Stimulated activated CD4-positive, alpha-beta T cell treated with anti-CD3 and anti-CD28 coated beads, TNF-alpha, amount 100 ng/mL, for 48 hours (primary cell): ENCODE results near the gene POGLUT2.
"Not testable (repeated sequence)": the region's sequence is repeated elsewhere in the genome, so short reads cannot be mapped to it uniquely, and the experiment has no call there.

Experiments
- DNase-seq, 3 donors: peaks; one replicate each; pipeline ENCODE4 v3.0.0-alpha.2; 2020; ENCODE audit warnings: low read depth in 3 of 3

POGLUT2 gene

DNA sequence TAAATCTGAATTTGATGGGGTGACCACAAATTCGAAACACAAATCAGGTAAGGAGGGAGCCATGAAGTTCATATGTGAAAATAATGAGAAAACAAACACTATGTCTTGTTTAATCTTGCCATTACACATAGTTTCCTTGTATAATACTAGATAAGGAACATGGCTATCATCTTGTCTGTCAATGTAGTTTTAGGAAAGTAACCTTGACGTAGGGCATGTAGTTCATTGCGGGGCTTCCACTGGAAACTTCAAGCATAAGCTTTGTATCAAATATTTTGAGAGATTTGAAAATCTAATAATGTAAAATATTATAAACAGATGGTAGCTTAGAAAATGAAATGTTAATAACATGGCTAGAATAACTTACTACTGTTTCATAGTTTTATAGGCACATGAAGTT lies 8.9 kb upstream of the POGLUT2 start:
- no peak for DNase-seq

DNA sequence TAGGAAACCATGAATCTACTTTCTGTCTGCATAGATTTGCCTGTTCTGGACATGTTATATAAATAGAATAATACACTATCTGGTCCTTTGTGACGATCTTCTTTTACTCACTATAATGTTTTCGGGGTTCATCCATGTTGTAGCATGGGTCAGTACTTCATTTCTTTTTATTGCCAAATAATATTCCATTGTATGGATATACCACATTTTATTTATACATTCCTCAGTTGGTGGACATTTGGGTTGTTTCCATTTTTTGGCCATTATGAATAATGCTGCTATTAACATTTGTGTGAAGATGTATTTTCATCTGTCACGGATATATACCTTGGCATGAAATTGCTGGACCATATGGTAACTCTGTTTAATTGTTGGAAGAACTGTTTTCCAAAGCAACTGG lies 6.9 kb upstream of the POGLUT2 start:
- DNase-seq, result no peak

DNA sequence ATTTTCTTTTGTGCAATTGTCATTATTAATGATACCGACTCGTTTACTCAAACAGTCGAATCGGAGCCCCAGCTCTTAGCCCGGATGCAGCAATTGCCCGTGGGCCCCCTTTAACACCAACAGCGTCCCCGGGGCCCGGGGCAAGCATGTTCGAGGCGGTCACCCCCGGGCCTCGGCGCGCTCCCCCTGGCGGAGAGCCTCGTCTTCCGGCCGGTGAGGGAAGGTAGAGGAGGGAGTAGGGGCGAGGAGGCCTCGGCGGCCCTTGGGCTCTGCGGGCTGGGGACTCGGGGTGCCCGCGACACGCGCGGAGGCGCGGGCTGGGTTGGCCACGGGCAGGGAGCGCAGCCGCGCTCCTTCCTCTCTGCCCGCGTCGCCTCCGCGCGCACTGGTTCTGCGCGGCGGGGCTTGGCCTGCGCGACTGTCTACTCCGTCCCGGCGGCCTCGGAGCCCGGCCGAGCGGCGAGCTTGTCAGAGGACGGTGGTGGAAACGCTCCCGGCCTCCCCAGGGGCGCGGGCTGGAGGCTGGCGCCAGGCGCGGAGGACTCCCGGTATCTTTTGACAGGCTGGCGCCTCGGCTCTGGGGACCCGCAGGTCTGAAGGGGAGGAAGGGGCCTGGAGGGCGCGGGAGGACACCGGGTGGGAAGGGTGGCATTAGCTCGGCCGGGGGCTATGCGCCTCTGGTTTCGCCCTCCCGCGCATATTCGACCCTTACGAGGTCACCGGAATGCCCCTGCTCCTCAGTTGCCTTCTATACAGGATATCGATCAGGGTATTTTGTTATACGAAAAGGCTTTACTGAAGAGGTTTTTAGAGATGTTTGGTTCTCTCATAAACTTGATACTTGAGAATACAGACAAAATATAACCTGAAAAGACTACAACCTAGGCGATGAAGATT lies 1.6 kb upstream of the POGLUT2 start:
- DNase-seq, result peak; percentile 64 to 76 (median 72)

DNA sequence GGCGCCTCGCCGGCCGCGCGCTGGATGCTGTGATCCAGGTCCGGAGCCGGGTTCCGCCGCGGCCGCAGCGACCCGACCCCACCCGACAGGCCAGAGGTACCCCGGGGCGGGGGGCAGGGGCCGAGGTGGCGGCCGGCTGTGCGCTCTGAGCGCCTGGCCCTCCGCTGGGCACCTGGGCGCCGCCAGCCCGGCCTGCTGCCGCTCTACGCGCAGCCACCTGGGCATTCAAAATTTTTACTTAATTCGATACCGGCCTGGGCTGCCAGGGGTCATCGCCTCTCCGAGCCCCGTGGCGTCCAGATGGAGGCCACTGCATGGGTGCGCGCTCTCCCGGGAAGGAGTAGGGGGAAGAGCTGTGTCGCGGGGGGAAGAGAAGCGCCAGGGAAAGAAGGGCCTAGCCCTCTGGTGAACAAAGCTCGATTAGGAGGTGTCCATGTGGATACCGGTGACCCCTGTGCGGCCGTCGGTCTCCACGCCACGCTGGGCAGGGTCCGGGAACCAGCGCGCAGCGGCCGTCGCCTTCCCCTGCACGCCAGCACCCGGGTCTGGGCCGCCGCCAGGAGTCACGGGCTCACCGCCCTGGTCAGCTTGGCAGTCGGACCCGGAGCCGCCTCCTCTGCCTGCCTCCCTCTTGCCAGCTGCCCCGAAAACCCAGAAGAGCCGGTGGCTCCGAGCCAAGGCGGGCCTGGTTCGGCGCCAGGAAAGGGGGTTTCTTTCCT lies 809 bp upstream of the POGLUT2 start:
- peak in 1 of 3 donors; percentile 11 for DNase-seq

DNA sequence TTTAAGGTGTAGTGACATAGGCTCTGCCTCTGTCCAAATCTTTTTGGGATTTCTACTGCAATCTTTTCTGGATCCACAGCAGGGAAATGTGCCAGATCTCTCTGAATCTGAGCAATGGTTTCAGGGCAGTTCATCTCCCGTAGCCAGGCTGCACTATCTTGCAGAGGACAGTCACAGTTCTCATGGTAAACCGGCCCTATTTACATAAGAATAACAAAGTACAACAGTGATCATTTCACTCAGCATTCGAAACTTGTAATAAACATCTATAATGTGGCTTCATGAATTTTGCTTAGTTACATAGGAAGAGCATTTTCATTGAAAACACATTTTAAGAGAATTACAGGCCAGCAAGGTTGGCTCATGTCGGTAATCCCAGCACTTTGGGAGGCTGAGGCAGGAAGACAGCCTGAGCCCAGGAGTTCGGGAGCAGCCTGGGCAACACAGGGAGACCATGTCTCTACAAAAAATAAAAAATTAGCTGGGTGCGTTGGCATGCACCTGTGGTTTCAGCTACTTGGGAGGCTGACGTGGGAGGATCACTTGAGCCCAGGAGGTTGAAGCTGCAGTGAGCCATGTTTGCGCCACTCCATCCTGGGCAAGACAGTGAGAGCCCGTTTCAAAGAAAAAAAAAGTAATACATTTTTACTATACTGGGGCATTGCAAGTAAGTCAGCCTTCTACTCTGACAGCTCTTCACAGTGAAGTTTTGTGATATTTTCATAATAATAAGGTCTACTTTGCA lies 5.0 kb downstream of the POGLUT2 start:
- DNase-seq, result no peak

DNA sequence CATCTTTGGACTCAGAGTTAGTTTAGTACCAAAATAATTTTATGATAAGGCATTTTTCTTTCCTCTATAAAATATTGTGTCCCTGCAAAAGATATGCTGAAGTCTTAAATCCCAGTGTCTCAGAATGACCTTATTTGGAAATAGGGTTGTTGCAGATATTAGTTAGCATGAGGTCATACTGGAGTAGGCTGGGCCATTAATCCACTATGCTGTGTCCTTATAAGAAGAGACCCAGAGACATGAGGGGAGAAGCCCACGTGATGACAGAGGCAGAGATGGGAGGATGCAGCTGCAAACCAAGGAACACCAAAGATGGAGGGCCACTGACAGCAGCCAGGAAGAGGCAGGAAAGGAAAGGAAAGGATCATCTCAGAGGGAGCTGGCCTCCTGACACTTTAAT lies 6.4 kb downstream of the POGLUT2 start:
- no peak for DNase-seq

DNA sequence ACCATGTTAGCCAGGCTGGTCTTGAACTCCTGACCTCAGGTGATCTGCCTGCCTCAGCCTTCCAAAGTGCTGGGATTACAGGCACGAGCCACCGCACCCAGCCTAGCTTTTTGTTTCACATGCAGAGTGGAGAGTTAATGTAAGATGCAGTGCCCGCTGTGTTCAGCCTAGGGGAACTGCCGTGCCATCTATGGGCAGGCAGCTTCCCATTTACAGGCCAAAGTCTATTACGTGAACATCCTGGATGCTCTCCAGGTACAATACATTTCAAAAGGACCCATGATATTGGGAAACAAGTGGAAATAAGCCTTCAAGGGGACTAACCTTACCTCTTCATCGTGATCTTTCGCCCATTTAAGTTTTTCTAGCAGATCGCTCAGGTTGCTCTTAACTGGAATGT lies 10.1 kb downstream of the POGLUT2 start:
- no peak for DNase-seq

DNA sequence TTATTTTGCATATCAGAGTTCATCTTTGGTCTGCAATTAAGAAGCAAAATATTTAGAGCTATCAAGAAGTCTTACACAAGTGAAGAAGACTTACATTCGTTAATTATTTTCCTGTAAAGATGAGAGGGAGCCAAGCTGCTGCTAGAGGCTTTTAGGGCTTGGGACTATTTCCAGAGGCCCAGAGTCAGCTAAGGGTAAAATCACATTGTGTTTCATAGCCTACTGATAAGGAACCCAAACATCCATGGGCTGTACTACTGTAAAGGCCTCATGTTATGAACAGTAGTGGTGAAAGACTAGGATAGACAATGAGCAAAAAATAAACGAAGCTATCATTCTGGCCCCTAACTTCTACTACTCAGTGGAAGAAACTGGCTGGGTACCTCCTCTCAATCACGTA lies 14.3 kb downstream of the POGLUT2 start:
- DNase-seq, result no peak

DNA sequence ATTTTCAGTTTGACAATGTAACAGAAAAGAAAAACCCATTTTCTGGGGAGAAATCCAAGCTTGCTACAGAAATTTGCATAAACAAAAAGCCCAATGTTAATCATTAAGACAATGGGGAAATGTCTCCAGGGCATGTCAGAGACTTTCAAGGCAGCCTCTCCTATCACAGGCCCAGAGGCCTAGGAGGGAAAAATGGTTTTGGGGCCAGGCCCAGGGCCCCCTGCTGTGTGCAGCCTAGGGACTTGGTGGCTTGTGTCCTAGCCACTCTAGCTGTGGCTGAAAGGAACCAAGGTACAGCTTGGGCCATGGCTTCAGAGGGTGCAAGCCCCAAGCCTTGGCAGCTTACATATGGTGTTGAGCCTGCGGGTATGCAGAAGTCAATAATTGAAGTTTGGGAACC lies 17.2 kb downstream of the POGLUT2 start:
- DNase-seq, result no peak

DNA sequence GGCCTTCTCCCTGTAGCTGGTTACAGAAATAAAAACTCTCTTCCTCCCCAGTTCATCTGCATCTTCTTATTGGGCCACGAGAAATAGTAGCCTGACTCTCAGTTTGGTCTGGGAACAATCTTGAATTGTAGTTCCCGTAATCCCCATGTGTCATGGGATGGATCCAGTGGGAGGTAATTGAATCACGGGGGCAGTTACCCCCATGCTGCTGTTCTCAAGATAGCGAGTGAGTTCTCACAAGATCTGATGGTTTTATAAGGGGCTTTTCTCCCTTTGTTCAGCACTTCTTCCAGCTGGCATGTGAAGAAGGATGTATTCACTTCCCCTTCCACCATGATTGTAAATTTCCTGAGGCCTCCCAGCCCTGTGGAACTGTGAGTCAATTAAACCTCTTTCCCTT lies 18.1 kb downstream of the POGLUT2 start:
- DNase-seq, result not testable (repeated sequence)

DNA sequence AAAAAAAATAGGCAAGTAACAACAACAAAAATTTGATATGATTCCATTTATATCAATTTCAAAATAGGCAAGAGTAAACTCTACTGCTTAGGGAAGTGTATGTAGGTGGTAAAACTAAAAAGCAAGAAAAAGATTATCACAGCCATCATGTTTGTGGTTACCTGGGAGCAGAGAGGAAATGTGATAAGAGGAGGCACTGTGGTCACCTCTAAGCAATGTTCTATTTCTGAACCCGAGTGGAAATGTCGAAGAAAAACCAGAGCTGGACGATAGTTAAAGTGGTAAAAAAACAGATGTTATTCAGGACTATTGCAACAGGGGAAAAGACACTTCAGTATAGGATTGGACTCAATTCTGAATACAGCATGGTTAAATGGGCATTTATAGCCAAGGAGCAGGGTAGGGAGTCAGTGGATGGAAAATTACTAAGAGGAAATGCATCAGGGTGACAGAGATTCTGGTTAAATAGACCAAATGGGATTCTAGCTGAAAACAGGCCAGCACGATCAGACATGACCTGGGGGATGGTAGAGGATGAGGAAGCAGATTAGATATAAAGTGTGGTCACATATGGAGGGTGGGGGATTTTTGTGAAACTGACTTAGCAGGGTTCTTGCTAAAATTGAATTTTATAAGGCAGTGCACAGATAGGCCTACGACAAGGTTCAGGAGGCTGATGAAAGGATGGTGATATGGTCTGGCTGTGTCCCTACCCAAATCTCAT lies 19.2 kb downstream of the POGLUT2 start:
- DNase-seq, result no peak

DNA sequence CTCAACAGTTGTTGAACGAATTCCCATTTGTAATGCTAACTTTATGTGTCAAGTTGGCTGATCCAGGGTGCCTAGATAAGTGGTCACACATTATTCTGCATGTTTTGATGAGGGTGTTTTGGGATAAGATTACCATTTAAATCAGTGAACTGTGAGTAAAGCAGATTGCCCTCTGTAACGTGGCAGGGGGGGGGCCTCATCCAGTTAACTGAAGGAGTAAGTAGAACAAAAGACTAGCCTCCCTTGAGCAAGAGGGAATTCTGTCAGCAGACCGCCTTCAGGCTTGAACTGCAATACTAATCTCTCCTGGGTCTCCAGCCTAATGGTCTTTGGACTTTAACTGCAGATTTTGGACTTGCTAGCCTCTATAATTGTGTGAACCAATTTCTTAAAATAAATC lies 21.0 kb downstream of the POGLUT2 start:
- DNase-seq, result no peak

DNA sequence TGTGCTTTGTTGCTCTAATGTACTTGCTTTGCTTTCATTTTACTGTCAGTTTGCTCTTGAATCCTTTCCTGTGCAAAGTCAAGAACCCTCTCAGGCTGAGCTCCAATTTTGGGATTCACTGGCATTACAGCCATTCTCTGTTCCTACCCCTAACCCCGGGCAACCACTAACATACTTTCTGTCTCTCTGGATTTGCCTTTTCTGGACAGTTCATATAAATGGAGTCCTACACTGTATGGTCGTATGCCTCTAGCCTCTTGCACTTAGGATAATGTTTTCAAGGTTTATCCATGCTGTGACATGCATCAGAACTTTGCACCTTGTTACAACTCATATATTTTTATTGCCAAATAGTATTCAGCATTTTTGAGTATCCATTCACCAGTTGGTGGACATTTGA lies 22.5 kb downstream of the POGLUT2 start:
- DNase-seq, result no peak

DNA sequence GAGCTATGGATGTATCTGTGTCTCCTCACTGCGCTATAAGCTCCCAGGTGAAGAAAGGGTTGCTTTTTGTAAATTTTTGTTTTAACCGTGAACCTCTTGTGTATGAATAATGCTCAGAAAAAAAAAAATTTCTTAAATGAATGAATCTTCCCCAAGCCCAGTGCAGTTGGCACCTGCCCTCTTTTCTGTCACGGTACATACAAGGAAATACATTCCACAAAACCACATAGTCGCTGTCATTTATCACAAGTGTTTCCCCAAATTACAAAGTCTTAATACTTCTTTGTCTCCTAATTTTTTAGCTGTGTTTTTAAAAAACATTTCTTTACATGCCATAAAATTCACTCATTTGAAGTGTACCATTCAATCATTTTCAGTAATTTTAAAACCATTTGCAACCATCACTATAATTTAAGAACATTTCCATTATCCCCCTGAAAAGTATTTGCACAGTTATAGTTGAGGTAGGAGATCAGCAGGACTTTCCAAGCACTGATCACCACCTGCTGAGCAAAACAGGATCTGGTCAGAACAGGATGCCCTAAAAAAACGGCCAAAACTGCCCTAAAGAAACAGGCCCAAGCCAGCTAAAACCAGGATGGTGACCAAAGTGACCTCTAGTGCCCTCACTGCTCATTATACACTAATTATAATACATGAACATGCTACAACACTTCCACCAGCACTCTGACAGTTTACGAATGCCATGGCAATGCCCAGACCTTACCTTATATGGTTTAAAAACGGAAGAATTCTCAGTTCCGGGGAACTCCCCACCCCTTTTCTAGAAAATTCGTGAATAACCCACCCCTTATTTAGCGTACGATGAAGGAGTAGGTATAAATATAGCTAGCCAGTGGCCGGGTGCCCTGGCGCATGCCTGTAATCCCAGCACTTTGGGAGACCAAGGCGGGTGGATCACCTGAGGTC lies 23.9 kb downstream of the POGLUT2 start:
- DNase-seq, result no peak

DNA sequence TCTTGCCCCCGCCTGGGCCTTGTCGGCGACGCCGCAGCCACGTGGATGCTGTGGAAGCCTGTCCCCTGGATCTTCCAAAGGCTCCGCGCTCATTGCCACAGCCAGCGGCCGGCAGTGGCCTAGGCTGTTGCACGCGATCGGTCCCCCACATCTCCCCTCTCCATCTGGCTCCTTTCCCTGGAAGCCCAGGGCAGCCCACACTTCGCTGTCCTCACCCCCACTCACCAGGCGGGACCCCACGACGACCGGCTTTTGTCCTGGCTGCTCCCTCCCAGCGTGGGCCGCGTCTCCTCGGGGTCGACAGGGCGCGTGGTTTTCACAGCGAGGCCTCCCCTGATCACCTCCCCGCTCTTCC lies 24.6 kb downstream of the POGLUT2 start:
- no peak for DNase-seq

DNA sequence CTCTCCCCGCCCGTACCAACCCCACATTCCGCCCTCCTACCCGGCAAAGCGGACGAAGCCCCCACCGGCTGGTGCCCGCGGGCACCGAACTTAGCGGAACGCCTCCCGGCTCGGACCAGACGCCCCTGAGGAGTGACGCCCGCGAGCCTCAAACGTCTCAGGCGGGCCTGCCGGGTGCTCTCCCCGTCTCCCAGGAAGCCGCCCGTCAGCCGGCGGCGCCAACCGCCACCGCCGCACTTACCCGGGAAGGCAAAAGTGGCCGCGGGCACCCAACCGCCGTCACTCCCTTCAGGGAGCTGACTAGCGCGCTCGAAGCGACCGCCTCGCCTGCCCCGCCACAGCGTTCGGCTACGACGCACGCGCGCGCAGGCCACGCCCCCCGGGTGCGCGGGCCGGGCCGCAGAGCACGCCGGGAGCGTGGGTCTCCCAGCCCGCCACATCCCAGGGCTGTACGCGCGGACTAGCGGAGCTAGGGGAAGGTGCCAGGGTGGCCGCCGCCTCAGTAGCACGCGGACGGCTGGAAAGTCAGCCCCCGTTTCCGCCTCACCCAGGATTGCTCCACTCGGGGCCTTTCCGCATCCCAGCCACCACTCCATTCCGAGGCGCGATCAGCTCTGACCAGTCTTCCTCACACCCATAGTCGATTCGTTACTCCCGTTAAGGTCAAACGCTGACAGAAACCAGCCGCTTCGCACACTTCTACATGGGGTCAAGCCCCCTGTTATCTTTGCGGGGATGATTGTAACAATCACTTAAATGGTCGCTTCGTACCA lies 25.1 kb downstream of the POGLUT2 start, which contains the start of gene TEX30:
TEX30 (minus strand) TSS at position 346 of the 773 bp plus-strand sequence. CDS start 3,760 bp downstream, outside the sequence.
- DNase-seq, result peak; percentile 70 to 83 (median 76)

DNA sequence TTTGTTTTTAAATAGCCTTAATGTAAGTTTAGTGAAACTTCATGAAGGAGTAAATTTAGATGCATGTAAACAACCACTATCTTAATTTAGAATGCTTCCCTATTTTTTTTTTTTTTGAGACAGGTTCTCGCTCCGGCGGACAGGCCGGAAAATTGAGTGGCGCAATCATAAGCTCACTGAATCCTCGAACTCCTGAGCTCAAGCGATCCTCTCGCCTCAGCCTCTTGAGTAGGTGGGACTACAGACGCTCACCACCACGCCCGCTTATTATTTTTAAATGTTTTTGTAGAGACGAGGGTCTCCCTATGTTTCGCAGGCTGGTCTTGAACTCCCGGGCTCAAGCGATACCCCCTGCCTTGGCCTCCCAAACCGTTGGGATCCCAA lies 26.7 kb downstream of the POGLUT2 start:
- no peak for DNase-seq

DNA sequence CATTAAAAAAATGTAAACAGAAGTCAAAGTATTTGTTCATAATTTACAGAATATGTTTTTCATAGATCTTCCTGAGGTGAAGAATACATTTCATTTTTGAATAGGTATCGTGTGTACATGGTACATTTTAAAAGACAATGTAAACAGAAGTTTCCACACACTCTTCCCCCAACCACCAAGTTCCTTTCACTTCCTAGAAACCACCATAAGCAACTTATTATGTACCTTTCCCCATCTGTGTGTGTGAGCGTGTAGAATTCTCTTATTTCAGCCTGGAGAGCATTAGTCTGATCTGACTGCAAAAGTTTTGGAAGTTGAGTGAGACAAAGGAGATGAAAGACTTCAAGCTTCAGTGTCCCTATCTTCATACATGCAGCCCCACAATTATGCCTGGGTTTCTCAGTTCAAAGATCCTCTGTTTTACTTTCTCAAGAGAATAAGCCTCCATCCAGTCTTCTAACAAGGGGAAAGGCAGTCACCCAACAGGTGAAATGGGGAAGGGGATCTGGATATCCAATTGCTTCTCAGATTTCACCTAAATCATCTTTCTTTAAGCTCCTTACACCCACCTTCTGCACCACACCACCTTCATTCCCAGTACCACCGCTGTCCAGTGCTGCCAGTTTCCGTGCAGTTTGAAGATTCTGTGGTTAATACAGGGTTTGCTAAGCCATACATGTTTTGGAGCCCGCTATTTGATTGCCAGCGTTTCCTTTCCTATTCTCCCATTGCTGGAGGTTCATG lies 27.3 kb downstream of the POGLUT2 start:
- DNase-seq, result no peak

DNA sequence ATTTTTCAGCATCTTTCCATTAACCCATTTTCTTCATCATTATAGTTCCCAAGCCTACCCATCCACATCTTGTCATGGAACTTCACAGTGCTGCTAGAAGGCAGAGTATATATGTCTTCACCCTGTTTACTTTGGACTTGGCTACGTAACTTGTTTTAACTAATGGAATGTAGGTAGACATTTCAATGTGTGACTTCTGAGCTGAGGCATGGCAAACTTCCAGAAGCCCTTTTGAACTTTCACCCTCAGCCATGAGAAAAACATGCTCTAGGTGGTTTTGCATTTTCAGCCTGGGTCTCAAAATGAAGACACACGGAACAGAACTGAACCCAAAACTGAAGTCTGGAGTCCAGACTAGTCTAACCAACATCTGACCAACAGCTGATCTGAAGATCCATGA lies 28.3 kb downstream of the POGLUT2 start:
- no peak for DNase-seq
